Measurements from ENCODE around the gene ITGAD.

ITGAD gene

DNA sequence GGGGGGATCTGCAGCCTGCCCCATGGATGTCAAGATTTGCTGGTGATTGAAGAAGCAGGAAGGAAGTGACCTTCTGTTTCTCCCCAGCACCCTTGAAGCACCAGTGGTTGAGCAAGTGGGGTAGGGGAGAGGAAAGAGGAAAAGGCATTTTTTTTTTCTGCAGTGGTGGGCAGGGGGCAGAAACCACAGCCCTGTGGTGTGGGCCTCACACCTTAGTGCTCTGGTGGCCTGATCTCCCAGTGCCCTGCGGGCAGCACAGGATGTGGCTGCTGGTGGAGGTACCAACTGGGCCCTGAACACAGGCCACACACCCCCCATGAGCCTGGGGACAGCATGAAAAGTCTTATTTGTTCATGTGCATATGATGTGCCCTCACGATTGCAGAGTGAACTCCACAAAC, 7.1 kb downstream of the ITGAD start:
- in situ Hi-C loops (cut with MboI; ENCODE audit: low sequenced_read_pairs, unreplicated experiment), result no loop called here
- DNase-seq (ENCODE audit: low spot score), result no peak
- TF ChIP-seq, protein P1, sequence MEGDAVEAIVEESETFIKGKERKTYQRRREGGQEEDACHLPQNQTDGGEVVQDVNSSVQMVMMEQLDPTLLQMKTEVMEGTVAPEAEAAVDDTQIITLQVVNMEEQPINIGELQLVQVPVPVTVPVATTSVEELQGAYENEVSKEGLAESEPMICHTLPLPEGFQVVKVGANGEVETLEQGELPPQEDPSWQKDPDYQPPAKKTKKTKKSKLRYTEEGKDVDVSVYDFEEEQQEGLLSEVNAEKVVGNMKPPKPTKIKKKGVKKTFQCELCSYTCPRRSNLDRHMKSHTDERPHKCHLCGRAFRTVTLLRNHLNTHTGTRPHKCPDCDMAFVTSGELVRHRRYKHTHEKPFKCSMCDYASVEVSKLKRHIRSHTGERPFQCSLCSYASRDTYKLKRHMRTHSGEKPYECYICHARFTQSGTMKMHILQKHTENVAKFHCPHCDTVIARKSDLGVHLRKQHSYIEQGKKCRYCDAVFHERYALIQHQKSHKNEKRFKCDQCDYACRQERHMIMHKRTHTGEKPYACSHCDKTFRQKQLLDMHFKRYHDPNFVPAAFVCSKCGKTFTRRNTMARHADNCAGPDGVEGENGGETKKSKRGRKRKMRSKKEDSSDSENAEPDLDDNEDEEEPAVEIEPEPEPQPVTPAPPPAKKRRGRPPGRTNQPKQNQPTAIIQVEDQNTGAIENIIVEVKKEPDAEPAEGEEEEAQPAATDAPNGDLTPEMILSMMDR (IDR thresholded peaks at IDR 0.05; ENCODE audit: borderline replicate concordance, control extremely low read depth, extremely low read depth, insufficient read depth, missing control alignments), result no peak

DNA sequence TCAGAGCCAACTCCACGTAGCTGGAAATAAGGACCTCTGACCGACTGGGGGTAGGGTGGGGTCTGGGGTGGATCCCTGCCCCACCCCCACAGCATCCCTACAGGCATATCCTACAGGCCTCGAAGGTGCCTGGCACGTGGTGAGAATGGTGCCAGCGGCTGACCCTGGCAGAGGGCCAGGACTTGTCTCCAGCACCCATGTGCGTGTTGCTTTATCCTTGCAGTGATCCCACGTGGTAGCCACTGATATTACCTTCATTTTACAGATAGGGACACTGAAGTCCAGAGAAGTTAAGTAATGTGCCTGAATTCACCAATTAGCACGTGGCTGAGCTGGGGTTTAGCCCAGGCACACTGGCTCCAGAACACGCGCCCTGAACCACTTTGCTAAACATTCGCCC, 8.3 kb downstream of the ITGAD start:
- TF ChIP-seq, protein P1 (IDR thresholded peaks at IDR 0.05; ENCODE audit: borderline replicate concordance, control extremely low read depth, extremely low read depth, insufficient read depth, missing control alignments), result no peak
- in situ Hi-C loops (cut with MboI; ENCODE audit: low sequenced_read_pairs, unreplicated experiment), result no loop called here
- DNase-seq (ENCODE audit: low spot score), result no peak

DNA sequence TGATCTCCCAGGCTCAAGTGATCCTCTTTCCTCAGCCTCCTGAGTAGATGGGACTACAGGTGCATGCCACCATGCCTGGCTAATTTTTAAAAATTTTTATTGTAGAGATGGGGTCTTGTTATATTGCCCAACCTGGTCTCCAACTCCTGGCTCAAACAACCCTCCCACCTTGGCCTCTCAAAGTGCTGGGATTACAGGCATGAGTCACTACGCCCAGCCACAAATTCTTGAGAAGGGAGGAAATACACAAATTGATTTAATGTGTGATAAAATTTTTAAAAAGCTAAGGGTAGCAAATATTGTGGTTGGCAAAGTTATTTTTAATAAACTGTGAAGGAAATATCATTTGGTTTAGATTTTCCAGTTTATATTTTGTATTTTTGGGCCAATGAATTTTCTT, 9.6 kb downstream of the ITGAD start:
- DNase-seq (ENCODE audit: low spot score), result no peak
- TF ChIP-seq, protein P1 (IDR thresholded peaks at IDR 0.05; ENCODE audit: borderline replicate concordance, control extremely low read depth, extremely low read depth, insufficient read depth, missing control alignments), result no peak
- in situ Hi-C loops (cut with MboI; ENCODE audit: low sequenced_read_pairs, unreplicated experiment), result no loop called here

DNA sequence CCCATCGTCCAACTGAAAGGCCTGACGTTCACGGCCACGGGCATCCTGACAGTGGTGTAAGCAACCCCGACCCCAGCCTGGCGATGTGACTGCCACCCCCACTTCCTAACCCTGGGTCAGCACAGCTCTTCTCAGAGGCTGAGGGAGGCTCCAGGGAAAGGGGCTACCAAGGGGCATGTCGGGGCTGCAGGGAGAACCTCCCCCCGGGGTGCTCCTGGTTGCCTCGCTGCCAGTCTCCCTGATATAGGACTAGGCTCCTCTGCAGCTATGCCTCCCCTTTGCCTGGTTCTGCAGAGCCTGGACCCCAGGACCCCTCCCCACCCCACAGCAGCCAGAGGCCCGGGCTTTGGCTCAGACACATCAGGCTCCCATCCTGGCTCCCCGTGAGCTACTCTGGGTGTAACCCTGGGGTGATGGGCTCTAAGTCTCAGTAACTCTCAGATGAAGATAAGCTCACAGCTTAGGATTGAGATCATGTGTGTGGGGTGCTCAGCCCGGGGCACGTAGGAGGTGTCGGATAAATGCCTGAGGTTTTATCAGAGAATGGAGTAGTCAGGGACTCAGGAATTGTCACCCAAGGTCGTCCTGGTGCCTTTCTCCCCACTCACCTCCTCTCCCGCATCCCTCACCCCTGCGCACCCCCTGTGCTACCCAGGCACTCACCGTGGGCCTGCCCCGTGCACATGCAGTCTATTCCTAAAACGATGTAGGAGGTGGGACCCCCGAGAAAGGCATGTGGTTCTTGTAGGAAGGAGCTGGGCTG, 10.6 kb downstream of the ITGAD start:
- DNase-seq (ENCODE audit: low spot score), result no peak
- in situ Hi-C loops (cut with MboI; ENCODE audit: low sequenced_read_pairs, unreplicated experiment), result no loop called here
- TF ChIP-seq, protein P1 (IDR thresholded peaks at IDR 0.05; ENCODE audit: borderline replicate concordance, control extremely low read depth, extremely low read depth, insufficient read depth, missing control alignments), result no peak

DNA sequence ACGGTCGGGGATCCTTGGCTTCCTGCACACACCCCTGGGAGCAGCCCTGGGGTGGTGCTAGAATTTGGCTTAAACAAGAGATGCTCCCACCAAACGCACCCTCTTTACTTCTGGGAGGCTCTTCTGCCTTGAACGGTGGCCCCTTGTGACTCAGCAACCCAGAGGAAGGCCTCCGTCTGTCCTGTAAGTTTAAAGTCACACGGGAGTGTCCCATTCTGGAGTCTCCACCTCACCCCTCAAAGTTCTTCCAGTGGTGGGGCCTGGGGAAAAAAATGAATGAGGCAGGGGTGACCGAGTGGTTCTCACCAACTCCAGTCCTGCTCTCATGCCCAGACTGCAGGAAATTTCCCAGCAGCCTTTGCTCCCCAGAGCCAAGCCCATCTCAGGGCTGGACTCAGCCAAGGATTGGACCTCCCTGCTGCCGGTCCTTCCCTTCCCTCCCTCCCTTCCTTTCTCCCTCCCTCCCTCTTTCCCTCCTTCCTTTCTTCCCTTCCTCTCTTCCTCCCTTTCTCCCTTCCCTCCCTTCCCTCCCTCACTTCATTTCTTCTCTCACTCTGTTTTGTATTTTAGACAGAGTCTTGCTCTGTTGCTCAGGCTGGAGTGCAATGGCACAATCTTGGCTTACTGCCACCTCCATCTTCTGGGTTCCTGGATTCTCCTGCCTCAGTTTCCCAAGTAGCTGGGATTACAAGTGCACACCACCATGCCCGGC, 11.4 kb downstream of the ITGAD start:
- peak; percentile 63 for DNase-seq (ENCODE audit: low spot score)
- in situ Hi-C loops (cut with MboI; ENCODE audit: low sequenced_read_pairs, unreplicated experiment), result no loop called here
- TF ChIP-seq, protein P1 (IDR thresholded peaks at IDR 0.05; ENCODE audit: borderline replicate concordance, control extremely low read depth, extremely low read depth, insufficient read depth, missing control alignments), result no peak

DNA sequence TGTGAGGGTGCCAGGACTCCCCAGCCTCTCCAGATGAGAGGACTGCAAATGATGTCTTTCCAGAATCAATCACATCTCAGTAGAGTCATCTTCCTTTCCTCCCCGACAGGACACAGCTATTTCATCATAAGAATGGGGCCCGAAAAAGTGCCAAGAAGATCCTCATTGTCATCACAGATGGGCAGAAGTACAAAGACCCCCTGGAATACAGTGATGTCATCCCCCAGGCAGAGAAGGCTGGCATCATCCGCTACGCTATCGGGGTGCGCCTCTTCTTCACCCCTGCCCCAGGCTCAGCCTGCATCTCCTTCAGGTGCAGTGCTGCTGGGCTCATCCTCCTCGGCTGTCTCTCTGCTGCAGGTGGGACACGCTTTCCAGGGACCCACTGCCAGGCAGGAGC, 14.3 kb downstream of the ITGAD start:
- TF ChIP-seq, protein P1 (IDR thresholded peaks at IDR 0.05; ENCODE audit: borderline replicate concordance, control extremely low read depth, extremely low read depth, insufficient read depth, missing control alignments), result no peak
- in situ Hi-C loops (cut with MboI; ENCODE audit: low sequenced_read_pairs, unreplicated experiment), result no loop called here
- DNase-seq (ENCODE audit: low spot score), result no peak

Data from GM13976 (cell line).